NCI-H526 treated with DMSO at 0.1 percent for 48 hours (cell line): Measurements from ENCODE around the gene ZNF519.

Experiments used
- DNase-seq: peaks from one replicate; lab custom pipeline; 2025; lab: John Stamatoyannopoulos, UW

The ZNF519 gene

DNA sequence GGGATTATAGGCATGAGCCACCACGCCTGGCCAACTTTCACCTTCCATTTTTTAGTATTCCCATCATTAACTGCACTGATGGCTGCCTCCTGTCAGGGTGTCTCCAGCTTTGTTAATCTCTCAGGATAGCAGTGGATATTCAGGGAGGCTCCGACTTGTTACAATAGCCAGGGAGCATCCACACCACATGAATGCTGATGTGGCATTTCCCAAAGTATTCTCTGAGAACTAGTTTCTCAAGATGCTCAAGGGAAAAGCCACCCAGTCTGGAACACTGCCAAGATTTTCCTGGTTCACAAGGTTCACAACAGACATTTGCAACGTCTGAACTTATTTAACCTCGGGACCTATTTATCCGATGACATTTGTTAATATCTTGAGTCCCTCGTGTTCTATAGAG lies 33.8 kb downstream of the ZNF519 start:
- DNase-seq, result no peak

DNA sequence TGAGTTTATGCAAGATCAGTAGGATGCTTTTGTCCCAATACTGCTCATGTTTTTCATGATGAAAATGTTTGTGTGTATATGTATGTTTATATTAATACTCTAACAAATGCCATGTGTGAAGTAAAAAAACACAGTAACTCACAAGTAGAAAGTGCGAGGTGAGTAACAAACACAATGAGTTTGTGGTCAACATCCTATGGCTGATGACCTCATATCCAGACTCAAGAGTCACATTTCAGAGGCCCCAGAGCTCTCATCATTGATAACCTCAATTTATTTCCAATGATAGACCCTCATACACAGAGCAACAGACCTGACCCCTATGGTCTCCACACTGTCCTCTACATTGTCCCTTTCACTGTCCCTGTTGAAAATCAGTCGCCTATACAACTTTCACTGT lies 34.5 kb downstream of the ZNF519 start:
- DNase-seq, result no peak

DNA sequence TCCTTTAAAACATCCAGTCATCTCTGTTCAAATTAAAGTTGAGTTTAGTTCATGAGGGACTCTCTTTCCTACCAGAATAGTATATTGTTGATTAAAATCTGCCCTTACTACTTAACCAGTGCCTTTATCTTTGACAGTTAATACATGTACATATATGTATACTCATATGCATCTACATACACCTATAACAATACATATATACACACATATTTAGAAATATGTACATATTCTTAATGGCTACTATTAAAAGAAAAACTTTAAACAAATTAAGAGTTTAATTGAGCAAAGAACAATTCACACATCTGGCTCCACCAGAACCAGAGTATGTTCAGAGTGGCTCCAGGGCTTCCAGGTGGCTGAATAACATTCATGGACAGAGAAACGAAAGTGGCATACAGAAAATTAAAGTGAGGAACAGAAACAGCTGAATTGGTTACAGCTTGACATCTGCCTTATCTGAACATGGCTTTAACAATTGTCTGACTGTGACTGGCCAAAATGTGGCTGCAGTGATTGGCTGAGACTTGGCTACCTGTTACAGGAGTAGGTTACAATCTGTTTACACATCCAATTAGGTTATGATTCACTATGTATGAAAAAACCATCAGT lies 38.8 kb downstream of the ZNF519 start:
- DNase-seq, result no peak

DNA sequence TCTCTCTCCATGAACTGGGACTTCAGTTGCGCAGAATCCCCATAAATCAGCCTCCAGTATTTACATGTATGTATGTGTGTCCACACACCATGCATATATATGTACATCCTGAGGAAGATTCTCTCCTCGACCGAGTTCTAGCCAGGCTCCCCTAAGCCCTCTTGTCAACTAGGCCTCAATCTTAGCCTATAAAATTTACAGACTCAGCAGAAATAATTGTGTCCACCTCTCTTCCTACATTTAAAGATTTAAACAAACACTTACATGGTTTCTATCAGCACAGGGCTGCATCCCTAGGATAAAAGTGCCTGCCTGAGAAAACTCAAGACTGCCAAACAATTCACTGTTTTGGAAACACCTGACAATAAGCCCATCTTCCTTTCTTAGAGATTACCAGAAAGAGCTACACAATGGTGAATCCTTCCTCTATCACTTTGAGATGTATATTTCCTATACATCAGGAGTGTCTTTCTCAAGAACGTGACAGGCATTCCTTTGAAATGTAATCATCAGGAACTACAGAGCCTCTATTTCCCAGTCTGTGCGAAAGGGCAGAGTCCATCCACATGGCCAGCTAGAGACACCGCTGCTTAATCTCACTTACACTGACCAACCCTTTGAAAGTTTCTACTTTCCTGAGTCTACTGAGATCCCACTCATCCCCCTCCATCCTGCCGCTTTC lies 39.5 kb downstream of the ZNF519 start:
- no peak for DNase-seq

DNA sequence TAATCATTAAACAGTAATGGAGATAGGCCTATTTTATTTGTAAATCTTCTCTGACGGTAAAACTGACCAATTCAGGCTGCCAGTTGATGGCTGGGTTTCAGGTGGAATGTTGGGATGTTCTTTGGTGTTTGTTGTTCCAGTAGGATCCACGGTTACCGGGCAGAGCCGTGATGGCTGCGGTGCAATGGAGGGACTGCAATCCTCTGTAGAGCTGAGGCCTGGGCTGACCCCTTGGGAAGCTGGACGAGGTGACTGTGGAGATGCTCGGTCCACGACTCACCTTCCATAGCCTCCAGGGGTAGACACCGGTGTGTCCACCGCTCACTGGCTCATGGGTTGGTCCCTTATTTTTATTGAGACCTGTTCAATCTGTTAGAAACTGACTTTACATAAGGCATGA lies 42.5 kb downstream of the ZNF519 start:
- DNase-seq, result no peak

DNA sequence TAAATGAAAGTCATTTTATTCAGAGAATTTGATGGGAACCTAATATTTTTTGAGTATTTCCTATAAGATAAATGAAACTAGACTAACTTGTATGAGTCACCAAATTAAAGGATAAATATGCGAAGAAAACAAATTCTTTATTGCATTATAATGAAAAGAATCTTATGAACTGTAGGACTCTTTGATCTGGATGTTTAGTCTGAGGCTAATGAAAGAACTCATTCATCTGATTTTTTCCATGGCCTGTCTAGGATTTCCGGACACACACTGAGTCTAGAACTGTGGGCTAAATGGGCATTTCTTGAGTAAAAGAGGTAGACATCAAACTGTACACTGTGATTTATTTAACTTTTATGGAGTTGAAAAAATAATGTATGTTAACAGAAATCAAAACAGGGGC lies 43.0 kb downstream of the ZNF519 start:
- DNase-seq, result no peak

DNA sequence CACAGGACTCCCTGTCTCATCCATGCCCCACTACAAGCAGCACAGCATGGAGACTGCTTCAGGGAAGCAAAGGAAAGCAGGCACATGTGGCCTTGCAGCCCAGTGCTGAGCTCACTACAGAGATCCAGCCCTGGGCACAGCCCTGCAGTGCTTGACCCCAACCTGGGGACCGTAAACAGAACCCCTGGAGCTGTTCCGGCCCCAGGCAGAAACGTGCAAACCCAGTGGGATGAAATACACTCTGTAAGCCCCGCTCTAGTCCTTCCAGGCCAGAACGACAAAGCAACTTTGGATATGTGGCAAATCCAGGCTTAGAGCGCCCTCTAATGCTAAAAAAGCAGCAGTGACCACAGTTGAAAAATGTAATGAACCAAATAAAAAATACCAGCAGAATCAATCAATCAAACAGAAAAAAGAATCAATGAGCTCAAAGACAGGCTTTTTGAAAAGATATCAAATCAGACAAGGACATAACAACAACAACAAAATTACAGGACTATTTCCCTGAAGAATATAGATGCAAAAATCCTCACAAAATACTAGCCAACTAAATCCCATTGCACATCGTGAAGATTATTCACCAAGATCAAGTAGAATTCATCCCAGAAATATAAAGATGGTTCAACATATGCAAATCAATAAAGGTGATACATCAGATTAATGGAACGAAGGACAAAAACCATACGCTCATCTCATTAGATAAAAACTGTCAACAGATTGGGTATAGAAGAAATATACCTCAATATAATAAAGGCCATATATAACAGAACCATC lies 45.6 kb downstream of the ZNF519 start:
- peak; percentile 15 for DNase-seq

DNA sequence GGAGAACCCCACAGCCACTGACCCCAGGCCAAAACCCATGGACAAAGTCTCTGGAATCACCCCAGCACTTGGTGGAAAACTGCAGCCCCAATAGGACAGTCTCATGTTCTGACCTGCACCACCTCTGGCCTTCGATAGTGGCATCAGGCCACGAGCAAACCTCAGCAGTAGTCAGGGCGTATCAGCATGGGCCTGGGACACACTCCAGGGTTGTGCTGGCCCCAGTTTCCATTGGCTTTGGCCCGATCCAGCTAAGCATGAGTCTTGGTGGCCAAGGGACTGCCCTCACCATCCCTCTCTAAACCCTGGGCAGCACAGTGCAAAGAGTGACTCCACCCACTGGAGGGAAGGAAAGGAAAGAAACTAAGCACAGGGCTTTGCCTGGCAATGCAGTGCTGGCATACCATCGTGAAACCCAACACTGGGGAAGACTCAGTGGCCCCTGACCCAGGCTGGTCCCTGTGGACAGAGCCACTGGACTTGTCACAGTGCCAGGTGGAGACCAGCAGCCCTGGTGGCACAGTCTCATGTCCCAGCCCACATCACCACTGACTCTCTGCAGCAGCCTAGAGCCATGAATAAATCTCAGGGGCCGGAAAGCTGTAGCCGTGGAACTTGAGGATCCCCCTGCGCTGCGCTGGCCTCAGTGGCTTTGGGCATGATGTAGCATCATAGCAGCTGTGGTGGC lies 46.3 kb downstream of the ZNF519 start:
- DNase-seq, result no peak

DNA sequence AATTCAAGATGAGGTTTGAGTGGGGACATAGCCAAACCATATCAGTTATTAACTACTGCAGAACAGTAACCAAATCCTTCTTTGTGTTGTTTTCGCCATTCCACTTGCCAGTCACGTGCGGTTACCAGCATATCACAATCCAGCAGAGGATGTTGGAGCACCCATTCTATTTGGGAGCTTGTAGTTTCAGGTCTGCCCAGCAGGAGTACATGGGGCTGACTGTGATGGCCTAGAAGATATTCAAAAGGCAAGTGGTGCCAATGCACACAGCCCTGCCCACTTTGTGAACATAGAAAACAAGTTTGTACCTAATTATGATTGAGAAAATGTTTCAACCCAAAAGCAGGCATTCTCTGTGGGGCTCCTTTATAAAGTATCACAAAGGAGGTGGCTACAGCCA lies 57.0 kb downstream of the ZNF519 start:
- DNase-seq, result no peak

DNA sequence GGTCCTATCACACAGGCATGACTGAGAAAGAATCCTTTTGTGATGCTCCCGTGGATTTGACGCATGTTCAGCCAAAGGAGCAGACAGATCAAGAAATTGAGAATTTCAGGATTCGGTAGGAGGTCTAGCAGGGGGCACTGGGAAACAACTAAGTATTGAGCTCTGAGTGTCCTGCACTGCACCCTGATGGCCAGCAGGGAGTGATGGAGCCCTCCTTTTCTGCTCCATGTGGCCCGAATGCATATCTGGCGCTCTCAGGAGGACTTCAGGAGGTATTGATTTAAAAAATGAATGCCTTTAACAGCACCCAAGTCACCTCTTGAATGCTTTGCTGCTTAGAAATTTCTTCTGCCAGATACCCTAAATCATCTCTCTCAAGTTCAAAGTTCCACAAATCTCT lies 58.0 kb downstream of the ZNF519 start:
- no peak for DNase-seq

DNA sequence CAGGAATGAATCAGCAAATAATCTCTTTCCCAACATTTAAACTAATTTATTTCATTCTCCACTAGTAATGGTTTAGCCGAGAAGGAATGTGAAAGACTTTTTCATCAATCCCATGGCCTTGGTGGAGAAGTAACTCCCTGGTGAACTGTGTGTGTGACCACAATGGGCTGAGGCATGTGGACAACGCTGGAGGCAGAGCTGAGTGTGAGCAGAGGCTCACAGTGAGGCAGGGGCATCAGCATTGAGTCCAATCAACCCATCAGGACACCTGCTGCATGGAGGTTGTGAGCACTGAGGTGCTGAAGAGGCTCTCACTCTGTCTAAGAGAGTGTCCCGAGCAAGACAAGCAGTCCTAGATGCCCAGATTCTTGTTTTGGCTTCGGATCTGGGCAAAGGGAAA lies 78.6 kb downstream of the ZNF519 start:
- no peak for DNase-seq
